Body of pancreas (tissue), 4 donors: ENCODE results near the gene RBM10.

Experiments used
- POLR2A ChIP-seq, 3 donors: fragments of 450-650 bp; IDR thresholded peaks; one replicate each; pipeline ENCODE4 v1.6.1; 2016; ENCODE audit warnings: antibody characterized with exemption in 3 of 3, mild to moderate bottlenecking in 2 of 3
- TF ChIP-seq, protein P1 (sequence below), 7 experiments: fragments of 450-650 bp in 4 of 7; fragments of 200-600 bp in 3 of 7; sonication (generic) in 3 of 7; IDR thresholded peaks; one replicate each; pipeline ENCODE4 v1.5.1; 2016 to 2019; ENCODE audit warnings: antibody characterized with exemption in 7 of 7

DNA sequence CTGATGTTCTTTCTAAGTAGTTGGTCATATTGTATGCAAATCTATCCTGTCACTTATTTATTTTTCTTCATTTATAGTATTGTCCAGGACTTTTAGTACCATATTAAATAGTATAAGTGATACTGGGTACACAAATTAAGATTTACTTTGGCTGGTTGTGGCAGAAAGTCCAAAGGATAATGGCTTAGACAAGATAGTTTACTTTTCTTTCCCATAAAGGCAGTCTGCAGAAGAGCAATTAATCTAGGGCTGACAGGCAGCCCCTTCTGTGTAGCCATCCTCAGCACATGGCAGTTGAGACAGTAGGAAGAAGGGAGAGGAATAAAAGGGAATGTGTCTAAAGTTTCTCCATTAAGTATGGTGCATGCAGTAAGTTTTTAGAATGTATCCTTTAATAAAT lies 6.4 kb downstream of the RBM10 start:
- TF ChIP-seq, protein P1, sequence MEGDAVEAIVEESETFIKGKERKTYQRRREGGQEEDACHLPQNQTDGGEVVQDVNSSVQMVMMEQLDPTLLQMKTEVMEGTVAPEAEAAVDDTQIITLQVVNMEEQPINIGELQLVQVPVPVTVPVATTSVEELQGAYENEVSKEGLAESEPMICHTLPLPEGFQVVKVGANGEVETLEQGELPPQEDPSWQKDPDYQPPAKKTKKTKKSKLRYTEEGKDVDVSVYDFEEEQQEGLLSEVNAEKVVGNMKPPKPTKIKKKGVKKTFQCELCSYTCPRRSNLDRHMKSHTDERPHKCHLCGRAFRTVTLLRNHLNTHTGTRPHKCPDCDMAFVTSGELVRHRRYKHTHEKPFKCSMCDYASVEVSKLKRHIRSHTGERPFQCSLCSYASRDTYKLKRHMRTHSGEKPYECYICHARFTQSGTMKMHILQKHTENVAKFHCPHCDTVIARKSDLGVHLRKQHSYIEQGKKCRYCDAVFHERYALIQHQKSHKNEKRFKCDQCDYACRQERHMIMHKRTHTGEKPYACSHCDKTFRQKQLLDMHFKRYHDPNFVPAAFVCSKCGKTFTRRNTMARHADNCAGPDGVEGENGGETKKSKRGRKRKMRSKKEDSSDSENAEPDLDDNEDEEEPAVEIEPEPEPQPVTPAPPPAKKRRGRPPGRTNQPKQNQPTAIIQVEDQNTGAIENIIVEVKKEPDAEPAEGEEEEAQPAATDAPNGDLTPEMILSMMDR (IDR thresholded peaks at IDR 0.05) = no peak
- no peak for TF ChIP-seq POLR2A (IDR thresholded peaks at IDR 0.05)
